CD4-positive, alpha-beta T cell treated with Interleukin-21 for 1 hour (primary cell): Measurements from ENCODE around the gene PHACTR3.

ENCODE experiments used
- DNase-seq: peaks from one replicate; pipeline ENCODE4 v3.0.0-alpha.2; 2020

PHACTR3 gene

DNA sequence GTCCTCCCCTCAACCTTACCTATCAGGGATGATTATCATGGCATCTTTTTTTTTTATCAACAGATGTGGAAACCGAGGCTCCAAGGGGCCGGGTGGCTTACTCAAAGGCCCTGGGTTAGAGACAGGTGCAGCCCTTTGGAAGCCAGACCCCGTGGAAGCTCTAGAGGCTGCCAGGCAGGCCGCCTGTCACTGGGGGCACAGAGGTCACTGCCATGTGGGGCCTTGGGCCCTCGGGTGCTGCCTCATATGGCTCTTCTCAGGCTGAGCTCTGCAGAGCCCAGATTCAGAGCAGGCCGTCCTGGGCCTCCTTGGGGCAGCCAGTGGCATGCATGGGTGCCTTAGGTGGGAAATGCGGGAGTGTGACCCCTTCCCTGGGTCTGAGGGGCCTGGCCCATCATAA lies 136.3 kb downstream of the PHACTR3 start:
- DNase-seq, result no peak

DNA sequence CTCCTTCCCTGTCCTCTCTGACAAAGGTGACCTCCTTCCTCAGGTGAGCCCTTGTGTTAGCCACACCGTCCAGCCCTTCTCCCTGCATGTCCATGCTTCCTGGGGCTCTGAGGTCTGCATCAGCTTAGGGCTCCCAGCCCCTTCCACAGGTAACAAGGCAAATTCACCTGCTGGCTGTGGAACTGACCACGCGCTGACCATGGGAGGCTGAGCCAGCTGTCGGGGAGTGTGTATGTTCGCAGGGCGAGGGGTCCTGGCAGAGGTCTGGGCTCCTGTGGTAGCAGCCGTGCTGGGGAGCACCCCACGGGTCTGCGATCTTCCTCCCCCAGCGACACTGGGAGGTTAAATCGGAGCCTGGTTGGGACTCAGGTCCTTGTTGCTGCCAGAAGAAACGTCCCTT lies 136.7 kb downstream of the PHACTR3 start:
- no peak for DNase-seq

DNA sequence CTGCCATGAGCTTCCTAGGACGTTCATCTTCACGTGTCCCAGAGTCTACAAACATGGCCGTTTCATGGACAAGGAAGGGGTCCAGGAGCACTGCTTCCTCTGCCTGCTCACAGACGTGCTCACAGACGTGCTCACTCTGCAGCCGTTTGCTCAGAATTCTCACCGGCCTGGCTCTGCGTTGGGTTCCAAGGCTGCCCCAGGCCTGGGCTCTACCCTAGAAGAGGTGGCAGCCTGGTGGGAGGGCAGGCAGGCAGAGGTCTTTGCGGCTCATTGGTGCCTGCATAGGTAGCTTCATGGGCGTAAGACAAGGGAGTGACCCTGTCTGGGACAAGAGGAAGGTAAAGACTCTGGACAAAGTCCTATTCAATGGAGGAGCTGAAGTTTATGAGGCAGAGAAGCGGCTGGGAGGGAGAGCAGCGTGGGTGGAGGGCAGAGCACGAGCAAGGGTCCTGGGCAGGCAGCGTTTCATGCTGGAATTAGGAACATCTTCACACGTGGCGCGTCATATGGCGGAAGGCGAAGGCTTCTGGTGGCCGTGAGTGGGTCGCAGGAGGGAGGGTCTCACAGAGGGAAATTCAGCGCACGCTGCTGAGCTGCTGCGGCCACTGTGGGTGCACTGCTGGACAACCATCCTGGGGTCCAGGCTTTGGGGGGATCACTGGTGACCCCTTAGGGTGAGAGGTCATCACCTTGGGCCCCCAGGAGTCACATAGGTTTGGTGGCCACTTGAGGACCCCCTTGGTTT lies 138.2 kb downstream of the PHACTR3 start:
- DNase-seq, result no peak

DNA sequence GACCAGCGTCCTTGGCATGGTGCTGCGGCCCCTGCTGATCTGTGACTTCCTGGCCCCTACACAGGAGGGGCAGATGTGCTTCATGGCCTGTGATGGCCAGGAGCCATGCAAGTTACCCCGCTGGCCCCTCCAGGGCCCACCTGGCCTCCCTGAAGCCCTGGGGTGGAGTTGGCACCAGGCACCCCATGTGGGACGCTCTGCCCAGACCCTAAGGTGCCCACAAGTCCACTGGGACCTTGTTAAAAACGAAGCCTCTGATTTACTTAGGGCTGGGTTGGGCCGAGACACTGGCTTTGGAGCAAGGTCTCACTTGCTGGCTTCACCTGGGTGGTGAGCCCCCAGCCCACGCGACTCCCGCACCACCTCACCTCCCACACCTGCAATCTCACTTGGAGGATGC lies 139.0 kb downstream of the PHACTR3 start:
- DNase-seq, result no peak

DNA sequence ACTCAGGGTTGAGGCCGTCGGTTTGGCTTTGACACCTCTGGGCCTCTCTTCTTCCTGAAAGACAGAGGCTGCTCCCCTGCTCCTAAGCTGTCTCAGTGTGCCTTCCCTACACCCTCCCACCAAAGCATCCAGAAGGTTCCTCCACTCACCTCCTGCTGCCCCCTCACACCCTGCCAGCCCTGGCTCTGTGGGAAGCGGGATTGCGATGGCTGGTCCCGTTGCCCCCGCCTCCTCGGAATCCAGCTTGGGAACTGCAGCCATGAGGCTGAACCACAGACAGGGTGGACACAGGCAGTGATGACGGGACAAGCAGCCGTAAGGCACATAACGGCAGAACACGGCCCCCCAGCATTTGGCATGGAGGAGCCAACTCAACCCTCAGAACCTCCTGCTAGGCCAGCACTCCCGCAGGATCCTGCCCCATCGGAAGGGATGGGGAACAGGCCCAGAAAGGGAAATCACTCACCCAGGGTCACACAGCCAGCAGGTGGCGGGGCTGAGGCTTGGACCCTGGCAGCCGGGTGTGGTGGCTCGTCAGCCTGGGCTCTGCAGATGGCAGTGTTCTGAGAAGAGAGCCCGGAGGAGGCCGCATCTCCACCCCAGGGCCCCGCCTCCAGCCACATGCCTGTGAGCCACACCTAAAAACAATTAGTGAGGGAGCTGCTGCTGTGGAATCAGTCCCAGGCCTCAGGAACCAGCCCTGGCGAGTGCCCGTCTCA lies 139.6 kb downstream of the PHACTR3 start:
- DNase-seq, result no peak

DNA sequence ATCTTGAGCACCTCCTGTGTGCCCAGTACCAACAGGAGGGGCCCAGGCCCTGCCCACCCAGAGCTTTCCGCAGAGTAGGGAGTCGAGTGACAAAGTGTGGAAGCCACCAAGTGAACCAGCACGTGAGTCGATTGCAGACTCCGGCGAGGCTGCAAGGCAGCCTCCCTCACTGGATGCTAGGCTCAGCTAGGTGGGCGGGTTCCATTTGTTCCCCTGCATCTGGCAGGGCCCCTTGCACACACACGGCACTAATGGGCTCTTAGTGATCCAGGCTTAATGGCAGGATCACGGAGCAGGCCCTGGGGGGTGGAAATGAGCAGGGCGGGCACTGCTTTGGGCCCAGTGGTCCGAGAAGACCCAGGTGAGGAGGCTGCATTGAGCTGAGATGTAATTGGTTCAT lies 140.4 kb downstream of the PHACTR3 start:
- no peak for DNase-seq

DNA sequence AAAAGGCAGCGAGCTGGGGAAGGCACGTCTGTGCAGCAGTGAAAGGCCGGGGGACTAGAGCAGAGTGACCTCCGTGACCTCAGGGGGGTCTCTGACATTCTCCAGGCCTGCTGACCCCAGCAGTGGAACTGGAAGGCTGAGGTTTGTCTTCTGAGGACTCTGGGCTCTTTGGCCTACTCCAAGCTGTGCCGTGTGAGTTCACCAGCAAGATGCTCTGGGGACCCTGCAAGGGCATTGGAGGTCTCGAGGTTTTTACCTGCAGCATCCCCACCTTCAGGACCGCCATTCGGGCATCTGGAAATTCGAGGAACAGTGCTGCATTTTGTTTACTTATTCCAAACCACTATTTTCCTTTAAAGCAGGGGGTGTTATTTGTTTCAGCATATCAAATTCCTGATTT lies 140.9 kb downstream of the PHACTR3 start:
- DNase-seq, result no peak

DNA sequence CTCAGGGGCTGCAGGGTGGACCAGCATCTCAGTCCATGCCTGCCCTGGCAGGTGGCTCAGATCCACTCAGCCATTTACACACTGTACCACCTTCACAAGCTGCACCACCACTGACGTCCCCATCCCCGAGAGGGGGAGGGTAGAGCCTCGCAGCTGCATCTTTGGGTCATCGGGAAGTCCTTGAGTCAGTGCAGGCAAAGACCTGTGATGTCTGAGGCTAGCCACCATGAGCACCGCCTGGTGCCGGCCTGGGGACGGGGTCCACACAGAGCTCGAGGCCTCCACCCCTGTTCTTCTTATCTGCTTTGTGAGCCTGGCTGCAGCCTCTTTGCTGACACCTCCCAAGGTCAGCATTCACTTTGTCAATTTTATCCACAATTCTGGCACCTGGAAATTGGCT lies 141.4 kb downstream of the PHACTR3 start:
- no peak for DNase-seq

DNA sequence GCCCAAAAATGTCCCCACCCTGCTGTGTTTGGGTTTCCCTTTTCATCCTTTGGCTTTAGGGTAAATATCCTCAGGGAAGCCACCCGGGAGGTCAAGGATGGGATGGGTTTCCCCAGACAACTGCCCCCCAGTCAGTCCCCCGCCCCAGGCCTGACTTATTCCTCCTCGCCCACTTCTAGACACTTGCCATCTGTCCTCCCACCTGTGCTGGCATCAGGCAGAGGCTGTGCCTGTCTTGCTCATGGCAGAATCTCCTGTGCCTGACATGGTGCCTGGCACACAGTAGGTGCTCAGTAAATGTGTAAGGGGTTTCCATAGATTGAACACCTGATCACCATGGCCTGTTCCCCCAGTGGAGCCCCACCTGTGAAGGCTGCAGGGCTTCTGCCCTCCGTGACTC lies 141.8 kb downstream of the PHACTR3 start:
- no peak for DNase-seq

DNA sequence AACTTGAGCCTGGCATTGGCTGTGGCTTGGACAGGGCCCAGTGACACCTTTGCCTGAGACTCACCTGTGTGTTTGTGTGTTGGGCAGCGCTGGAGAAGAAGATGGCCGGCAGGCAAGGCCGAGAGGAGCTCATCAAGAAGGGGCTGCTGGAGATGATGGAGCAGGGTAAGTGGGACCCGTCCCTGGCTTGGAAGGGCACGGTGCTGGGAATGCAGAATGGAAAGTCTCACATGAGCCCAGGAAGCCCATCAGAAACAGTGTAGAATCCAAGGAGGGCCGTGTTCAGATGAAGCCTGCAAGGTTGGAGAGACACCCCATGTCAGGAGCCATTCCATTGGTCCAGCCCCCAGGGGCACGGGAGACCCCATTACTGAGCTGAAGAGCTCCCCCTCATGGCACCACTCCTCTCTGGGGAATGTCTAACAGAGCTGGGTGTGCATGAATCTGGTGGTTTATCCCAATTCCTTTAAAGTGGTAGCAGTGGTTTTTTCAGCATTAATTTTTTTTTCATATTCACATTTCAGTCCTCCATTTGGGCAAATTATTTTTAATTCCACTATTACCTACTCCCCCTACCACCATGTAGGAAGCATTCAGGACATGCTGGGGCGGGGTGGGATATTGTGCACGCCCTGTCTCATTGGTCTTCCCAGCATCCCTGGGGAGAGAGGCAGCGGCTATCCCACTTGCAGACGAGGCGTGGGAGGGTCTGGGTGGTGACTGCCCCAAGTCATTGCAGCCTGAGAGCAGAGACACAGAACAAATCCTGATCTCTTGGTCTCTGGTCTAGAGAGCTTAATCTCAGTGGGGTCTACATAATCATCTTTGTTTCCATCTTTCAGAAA lies 143.6 kb downstream of the PHACTR3 start:
- DNase-seq, result no peak

DNA sequence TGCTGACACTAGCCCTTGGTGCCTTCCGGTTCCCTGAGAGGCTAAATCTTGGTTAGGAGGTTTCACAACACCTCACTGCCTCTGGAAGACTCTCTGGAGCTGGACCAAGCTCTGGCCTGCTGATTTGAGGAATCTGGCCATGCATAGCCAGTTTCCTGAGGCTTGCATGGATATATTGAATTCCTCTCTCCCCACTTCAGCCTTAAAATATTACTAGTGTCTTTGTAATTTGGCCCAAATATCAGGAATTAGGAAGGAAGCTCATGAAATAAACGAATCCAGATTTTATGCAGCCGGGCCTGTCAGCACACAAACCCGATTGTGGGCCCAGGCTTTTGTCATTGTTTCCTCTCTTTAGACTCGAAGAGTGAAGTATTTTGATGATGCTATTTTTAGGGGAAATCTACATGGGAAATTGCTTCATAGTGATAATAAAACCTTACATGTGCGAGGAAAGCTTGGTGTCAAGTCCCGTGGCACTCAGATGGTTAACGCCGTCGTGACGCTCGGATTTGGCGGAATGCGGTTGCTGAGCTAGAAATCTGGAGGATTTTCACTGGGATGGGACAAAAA lies 144.4 kb downstream of the PHACTR3 start:
- DNase-seq, result no peak

DNA sequence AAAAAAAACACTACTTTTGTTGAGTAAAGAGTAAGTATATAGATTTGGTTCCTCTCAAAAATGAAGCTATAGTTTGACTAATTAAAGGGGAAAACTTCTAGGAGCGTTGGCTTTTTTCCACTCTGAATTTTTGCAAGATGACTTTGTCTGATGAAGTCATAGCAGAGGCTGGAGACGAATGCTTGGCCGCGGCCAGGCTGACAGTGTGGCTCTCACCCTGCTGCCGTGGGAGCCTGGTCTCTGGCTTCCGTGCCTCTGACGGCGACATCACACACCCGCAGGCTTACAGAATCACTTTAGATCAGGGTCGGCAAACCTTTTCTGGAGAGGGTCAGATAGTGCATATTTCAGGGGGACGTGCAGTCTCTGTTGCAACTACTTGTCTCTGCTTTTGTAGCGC lies 145.0 kb downstream of the PHACTR3 start:
- no peak for DNase-seq

DNA sequence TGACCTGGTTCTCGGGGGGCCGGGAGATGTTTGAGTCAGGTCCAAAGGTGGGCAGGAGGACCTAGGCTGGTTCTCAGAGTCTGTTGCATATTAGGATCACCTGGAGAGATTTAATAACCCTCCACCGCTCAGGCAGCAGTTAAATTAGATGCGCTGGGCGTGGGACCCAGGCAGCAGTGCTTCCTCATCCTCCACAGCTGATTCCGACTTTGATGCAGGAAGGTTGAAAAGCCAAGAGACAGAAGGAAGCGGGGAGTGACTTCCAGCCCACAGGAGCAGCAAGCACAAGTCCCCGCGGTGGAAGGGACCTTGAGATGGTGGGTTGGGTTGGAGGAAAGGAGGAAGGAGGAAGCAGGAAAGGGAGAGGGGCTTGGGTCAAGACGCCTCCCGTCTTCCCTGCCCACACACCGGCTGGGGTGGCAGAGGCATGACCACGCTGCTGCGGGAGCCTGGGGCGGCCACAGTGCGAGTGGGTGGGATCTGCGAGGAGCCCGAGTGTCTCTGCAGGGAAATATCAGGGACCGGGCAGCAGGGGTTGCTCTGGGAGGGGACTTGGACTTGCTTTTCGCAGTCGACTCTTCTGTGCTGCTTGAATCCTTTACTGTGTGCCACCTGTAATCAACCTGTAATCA lies 146.0 kb downstream of the PHACTR3 start:
- no peak for DNase-seq

DNA sequence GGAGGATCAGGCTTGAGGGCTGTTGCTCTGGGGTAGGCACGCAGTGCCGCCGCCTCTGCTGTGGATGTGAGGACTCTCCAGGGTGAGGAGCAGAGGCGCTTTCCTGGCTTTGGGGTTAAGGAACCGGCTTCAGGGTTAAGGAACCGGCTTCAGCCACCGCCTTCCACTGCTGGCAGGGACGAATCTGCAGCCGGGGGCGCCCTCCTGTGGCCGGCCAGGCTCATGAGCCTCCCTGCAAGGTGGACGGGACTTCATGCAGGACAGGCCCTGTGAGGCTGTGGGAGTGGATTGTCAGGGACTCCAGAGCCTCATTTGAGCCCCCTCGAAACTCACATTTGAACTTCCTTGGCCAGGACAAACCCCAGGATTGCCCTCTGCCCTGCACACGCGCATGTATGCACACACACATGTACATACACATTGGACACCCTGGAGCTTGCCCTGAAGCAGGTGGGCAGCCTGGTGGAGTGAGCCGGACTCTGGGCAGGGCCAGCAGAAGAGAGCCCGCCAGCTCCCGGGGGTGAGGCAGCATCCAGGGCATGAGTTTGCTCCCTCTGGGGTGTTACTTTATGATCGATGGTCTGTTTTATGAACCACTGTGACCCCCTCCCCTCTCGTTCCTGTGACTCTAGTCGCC lies 146.9 kb downstream of the PHACTR3 start:
- DNase-seq, result no peak

DNA sequence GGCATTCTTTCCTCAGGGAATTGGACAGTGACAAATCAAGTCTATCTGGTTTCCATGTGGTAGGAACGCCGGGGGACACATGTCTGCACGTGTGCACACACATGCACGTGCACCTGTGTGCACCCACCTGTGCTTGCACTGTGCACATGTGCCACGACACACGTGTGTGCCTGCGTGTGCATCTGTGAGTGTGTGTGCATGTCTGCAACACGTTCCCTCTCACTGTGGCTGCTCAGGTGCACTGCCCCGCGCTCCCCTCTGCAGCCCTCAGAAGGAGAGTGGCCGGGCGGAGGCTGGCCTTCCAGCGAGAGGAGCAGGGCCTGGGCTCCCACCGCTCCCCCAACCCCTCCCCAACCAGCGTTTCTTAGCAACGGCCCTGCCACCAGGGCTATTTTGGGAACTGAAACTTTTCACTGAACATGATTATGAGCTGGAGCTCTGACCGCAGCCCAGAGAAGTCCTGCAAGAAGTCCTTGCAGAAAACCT lies 147.8 kb downstream of the PHACTR3 start:
- peak; percentile 15 for DNase-seq

DNA sequence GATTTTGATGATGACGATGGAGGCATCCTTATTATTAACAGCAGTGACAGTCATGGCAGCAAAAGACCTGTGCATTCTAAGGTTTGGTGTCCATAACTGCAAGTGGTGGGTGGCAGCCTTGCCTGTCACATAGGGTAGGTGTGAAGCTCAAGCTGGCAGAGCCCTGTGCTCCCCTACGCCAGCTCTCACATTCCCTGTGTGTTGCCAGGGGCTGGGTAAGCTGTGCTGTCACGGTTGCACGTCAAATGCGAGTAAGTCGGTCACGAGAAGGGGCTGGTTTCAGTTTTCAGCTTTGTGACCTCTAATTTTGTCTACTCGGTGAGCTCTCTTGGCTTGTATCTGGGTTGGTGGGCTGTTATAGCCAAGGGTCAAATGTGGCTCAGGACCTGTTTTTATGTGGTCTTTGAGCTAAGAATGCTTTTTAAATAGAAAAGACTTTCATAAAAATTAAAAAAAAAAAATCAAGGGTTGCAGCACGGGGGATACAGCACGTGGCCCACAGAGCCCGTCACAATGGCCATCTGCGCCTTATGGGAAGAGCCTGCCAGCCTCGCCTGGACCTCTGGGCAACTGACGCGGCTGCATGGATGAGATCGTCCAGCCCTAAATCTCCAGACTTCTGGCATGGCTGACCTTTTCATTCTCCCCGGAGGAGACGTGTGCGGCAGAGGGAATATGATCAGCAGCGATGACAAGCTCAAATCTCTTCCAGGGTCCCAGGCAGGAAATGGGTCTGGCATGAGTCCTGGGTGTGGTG lies 148.5 kb downstream of the PHACTR3 start:
- no peak for DNase-seq

DNA sequence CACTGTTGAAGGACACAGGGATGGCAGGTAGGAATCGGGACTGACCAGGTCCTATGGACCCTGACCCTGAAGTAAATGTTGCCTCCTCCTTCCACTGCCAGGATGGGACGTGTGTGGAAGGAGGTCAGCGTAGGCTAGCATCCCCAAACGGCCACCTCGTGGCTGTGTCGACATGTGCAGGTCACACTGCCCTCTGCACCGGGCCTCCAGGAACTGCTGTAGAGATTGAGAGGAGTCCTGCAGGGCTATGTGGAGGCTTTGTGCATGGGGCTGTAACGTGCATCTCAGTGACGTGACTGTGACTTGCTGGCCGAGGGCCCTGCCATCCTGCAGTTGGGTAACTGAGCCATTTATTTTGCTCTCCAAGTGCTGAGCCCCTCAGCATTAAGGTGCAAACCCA lies 149.5 kb downstream of the PHACTR3 start:
- DNase-seq, result no peak

DNA sequence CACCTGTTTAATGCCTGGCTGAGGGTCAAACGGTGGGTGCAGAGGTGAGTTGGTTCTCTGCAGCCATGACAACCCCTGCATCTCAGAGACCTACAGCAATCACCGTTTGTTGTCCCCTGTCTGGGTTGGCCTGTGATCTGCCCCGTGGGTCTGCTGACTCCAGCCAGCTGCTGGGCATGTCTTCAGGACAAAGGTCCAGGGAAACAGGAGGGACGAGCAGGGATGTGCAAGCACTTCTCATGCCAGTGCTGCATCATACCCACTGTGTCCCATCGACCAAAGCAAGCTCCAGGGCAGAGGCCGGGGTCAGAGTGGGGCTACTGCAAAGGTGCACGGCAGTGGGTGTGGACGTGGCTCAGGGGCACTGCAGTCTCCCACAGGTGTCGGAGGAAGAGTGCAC lies 150.2 kb downstream of the PHACTR3 start:
- DNase-seq, result no peak

DNA sequence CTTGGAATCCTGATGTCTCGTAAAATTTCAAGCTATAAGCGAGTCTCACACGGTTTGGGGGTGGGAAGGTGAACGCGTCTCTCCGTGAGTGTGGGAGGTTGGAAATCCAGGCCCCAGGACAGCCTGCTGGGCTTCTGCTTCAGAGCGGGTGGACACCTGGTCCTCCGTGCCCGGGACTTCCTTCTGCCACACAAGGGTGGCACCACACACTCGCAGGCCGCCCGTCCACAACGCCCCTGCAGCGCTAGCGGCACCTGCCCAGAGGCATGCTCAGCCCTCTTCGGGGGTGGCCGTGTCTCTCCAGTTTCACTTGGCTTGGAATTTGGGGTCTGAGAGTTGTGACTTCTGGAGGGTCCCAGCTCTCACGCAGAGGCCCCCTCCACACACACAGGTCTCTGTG lies 151.9 kb downstream of the PHACTR3 start:
- no peak for DNase-seq

DNA sequence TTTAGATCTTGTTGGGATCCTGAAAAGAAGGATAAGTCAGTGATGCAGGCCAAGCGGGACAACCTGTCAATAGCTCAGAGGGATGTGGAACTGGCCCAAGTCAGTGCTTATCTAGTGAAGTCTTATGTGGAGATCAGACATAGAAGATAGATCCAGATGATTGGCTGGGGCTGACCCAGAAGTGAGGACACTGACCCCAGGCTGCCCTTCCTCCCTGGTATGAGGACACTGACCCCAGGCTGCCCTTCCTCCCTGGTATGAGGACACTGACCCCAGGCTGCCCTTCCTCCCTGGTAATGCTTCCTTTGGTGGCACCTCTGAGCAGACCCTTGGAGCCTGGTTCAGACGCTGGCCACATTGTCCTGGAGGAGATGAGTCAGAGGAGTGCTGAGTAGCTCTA lies 159.7 kb downstream of the PHACTR3 start:
- DNase-seq, result no peak

DNA sequence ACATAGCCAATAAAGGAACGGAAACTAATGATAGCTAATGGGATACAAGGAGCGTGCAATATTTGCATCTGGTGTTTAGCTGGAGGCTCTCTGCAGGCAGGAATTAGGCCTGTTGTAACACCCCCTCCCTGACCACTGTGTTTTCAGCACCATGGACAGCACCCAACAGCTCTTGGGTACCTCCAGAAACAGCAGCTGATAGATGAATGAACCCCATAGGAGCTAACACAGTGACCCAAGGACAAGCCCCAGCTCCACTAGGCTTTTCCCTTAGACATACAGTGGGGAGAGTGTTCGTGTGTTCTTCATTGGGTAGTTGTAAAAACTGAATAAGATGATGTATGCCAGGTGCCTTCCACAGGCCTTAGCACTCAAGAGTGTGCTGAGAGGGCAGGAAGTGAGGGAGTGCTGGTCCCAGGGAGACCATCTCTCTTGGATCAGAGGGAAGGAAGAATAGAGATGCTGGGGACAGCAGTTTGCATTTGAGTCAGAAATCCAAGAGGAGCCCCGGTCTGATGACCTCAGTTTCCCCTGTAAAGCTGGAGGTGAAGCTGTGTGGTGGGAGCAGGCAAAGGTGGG lies 161.3 kb downstream of the PHACTR3 start:
- DNase-seq, result no peak
